HG03378 (cell line): ENCODE results near the gene SCAI.
"Not testable (repeated sequence)": the region's sequence is repeated elsewhere in the genome, so short reads cannot be mapped to it uniquely, and the experiment has no call there.

ENCODE experiments used
- ATAC-seq: cut with Tn5 transposase; IDR thresholded peaks from one replicate; pipeline ENCODE4 v1.9.1; 2021; ENCODE audit warnings: mild to moderate bottlenecking, moderate library complexity; ENCODE audit not compliant: unreplicated experiment

Gene SCAI

DNA sequence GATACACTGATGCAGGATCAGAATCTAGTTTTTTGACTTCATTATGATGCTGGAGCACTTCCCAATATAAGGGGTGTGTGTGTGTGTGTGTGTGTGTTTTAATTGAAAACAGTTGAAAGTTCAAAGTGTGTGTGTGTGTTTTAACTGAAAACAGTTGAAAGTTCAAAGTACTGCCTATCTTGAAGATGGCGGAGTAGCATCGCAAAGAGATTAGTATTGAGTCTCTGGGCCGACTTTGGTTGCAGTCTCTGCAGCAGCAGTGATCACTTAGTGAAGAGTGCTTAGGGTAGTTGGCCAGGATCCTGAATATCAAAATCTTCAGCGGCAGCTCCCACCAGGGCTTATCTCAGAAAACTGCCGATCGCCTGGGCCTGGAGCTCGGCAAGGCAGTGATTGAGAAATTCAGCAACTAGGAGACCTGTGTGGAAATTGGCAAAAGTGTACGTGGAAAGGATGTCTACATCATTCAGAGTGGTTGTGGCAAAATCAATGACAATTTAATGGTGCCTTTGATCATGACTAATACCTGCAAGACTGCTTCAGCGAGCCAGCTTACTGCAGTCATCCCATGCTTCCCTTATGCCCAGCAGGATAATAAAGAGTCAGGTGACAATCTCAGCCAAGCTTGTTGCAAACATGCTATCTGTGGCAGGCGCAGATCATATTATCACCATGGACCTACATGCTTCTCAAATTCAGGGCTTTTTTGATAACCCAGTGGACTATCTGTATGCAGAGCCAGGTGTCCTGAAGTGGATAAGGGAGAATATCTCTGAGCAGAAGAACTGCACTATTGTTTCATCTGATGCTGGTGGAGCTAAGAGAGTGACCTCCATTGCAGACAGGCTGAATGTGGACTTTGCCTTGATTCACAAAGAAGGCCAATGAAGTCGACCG is 7.3 kb upstream of the SCAI start:
- no peak for ATAC-seq

DNA sequence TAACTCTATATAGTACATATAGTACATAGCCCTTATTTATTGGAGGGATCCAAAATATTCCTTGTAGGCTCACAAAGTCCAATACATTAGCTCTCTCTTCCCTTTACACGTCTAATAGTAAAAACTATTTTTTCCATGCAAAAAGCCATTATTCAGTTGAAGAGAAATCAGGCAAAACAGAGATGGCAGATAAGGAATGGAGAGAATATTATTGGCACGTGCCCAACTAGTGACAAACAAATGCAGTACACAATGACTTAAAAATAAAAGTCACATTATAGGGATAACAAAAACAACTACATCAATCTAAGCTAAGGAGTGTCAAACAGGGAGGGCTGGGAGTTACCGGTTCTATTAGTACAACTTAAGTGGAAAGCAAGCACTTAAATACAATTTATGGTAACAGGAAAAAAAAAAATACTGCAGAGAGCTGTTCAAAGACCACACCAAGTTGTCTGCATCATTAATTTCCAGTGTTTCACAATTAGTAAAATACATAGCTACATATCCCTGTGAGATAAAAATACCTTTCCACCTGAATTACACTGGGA is 4.1 kb upstream of the SCAI start:
- ATAC-seq: no peak

DNA sequence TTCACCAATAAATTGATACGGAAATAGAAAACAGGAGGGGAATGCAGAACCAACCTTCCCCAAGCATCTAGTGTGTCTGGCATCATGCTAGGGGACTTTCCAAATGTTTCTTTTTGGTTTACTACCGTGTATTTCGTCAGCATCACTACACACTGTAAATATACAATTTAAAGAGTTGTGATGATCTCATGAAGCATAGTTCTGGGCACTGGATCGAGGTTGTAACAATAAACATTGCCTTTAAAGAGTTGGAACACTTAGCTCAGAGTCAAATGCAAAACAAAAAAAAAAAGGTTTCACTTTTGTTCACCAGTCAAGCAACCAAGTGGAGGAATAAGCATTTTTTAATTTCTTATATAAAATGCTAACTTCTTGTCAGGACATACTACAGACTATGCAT is 2.9 kb upstream of the SCAI start:
- no peak for ATAC-seq

GRCh38 chr9:125145425-125145824 is 2.1 kb upstream of the SCAI start:
- no peak for ATAC-seq

DNA sequence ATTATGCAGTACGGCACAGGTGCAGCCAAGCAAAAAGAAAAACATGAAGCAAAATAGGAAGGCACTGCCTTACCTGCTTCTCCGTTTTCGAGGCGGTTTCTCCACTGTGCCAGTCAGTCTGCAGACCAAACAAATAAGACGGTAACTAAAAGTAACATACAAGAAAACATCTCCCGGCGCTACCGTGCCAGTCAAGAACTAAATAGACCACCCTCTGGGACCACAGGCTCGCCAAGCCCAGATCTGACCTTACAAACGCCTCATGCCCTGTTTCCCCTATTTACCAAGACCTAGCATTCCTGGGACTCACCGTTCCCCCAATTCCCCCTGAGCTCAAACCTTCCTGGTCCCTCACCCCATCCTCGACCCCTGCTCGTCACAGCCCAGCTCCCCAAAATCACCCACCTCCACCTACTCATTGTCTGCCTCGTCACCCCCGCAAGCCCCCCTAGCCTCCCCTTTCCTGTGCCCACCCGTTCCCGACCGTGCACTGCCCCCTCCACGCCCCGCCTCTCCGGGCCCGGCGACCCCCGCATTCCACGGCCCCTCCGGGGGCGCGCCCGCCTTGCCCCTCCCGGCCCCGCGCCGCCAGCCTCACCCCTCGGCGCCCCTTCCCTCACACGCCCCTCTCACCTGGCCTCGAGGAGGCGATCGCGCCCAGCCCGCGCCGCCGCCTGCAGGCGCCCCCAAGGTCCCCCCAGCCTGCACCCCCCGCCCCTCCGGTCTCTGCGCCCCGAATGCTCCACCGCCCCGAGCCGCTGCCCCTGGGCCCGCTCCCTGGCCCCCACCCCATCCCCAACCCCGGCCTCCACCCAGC is 560 bp downstream of the SCAI start:
- no peak for ATAC-seq

DNA sequence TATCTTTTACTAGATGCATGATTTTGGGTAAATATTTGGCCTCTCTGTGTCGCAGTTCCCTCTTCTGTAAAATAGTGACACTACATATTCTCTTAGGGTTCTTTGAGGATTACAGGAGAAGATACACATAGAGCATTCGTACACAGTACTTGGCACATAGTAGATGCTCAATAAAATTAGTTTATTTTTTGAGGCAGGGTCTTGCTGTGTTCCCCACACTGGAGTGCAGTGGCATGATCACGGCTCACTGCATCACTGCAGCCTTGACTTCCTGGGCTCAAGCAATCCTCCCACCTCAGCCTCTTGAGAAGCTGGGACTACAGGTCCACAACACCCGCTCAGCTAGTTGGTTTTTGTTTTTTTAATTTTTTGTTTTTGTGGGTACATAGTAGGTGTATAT is 1.6 kb downstream of the SCAI start:
- no peak for ATAC-seq

- ATAC-seq: no peak
Measured at GRCh38 chr9:125141251-125141650, 2.1 kb downstream of the SCAI start.

DNA sequence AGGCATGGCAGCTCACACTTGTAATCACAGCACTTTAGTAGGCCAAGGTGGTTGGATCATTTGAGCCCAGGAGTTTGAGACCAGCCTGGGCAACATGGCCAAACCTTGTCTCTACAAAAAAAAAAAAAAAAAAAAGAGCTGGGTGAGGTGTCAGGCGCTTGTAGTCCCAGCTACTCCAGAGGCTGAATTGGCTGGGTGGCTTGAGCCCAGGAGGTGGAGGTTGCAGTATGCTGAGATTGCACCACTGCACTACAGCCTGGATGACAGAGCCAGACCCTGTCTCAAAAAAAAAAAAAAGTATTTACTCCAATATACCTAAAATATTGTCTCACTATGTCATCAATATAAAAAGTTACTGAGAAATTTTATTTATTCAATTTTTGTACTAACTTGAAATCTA is 2.8 kb downstream of the SCAI start:
- ATAC-seq: no peak

- no peak for ATAC-seq
Measured at GRCh38 chr9:125137200-125137599, 6.1 kb downstream of the SCAI start.

- ATAC-seq: no peak
Measured at GRCh38 chr9:125134976-125135375, 8.4 kb downstream of the SCAI start.

DNA sequence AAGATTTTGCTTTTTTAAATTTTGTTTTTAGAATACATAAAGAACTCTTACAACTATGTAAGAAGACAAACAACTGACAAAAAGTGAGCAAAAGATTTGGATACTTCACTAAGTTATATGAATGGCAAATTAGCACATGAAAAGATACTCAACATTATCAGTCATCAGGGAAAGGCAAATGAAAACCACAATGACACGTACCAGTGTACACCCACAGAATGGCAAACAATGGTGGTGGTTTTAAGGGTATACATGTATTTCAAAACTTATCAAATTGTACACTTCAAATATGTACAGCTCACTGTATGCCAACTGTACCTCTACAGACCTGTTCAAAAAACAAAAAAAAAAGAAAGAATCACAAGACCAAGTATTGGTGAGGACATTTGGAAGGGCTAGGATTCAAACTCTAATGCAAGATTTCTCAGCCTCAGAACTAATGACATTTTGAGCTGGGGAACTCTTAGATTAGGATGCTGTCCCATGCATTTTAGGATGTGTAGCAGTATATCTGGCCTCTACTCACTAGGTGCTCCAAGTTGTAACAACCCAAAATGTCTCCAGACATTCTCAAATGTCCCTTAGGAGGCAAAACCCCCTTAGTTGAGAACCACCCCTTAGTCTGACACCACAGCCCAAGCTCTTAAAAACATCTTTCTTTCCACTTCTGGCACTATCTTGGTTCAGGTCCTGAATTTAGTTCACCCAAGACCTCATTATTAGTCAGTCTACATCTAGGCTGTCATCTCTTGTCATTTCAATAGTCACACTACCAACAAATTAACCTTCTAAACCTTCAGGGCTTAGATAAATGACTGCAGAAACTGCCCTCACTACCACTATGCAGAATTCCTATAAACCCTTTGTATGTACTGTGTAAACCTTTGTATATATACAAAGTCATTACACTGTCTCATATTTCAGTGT is 9.7 kb downstream of the SCAI start:
- ATAC-seq: no peak

DNA sequence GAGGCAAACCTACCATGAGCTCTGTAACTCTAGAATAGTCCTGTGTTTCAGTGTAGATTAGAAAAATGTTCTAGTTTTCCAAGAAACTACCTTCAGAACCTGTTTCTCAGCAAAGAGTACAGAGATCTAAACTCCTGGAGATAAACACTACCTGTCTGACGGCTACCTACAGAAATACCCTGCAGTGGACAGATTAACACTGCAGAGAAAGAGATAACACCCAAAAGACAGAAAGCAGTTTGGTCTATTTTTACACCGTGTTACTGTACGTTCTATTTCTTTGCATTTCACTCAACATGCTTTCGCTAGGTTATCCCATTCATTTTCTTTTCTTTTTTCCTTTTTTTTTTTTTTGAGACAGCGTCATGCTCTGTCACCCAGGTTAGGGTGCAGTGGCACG is 11.6 kb downstream of the SCAI start:
- ATAC-seq: no peak

DNA sequence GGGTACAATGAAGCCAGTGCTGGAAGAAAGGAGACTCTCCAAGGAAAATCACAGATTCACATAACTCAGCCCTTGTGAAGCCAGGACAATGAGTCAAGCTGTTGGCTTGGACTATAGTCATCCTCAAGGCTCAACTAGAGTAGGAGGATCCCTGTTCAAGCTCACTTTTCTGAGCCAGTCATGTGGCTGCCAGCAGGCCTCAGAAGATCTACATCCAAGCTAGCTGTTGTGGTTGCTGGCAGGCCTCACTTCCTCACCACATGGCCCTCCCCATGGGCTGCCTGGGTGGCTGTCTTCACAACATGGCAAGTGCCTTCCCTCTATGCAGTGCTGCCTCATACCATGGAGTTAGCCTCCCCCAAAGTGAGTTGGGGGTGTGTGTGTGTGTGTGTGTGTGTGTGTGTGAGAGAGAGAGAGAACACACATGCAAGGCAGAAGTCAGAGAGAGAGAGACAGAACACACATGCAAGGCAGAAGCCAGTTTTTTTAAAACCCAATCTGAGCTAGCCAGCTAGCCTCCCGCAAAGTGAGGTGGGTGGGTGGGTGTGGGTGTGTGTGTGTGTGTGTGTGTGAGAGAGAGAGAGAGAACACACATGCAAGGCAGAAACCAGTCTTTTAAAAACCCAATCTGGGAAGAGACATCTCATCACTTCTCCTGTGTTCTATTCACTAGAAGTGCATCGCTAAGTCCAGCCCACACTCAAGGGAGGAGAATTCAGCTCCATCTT is 17.1 kb downstream of the SCAI start:
- ATAC-seq: peak; percentile 96

DNA sequence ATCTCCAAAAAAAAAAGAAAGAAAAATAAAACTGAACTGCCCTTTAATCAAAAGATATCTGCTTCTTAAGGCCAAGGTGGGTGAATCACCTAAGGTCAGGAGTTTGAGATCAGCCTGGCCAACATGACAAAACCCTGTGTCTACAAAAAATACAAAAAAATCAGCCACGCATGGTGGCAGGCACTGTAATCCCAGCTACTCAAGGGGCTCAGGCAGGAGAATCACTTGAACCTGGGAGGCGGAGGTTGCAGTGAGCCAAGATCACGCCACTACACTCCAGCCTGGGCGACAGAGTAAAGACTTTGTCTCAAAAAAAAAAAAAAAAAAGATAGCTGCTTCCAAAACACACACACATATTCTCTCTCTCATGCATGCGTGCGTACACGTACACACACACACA is 17.8 kb downstream of the SCAI start:
- ATAC-seq: no peak

DNA sequence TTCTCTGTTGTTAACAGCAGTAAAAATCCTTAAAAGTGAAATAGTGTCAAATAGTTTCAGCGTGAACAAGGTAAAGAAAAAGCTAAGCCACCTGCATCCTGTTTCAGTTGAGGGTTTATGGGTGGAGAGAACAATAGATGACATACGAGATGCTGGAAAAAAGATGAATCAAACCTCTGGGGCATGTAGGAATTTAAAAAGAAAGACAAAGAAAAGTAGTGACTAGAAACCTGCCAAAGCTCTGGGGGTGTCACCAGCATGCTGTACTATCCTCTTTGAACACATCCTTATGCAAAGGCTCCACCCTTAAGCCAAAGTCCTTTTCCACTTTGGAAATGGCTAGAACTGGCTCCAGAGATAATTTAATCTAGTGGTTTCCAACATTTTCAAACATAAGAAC is 22.2 kb downstream of the SCAI start:
- no peak for ATAC-seq

DNA sequence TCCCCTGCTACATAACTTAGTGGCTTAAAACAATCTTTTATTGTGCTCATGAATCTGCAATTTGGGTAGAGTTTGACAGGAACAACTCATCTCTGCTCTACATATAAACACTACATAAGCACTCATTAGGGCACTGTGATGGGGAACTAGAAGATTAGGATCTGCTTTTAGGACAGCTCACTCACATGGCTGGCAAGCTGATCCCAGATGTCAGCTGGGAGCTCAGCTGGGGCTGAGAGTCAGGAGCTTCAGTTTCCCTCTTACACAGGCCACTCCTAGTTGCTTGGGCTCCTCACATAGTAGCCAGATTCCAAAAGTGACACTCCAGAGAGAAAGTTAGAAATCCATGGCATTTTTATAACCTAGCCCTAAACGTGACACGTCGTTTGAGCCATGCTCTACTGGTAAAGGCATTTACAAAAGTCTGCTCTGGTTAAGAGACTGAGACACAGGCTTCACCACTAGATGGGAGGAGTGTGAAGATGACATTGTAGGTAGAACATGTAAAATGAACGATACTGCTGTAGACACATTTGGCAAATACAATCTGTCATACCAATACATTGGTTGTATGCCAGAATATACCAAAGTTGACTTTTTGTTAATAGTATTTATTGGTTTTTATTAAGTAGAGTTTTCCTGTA is 23.6 kb downstream of the SCAI start:
- no peak for ATAC-seq

- ATAC-seq: not testable (repeated sequence)
Measured at GRCh38 chr9:125118696-125119095, 24.6 kb downstream of the SCAI start.

GRCh38 chr9:125114503-125114902 is 28.8 kb downstream of the SCAI start:
- not testable (repeated sequence) for ATAC-seq

GRCh38 chr9:125110464-125110863 is 32.9 kb downstream of the SCAI start:
- ATAC-seq: no peak

DNA sequence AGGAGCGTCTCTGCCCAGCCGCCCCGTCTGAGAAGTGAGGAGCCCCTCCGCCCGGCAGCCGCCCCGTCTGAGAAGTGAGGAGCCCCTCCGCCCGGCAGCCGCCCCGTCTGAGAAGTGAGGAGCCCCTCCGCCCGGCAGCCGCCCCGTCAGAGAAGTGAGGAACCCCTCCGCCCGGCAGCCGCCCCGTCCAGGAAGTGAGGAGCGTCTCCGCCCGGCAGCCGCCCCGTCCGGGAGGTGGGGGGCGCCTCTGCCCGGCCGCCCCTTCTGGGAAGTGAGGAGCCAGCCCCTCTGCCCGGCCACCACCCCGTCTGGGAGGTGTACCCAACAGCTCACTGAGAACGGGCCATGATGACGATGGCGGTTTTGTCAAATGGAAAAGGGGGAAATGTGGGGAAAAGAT is 34.8 kb downstream of the SCAI start:
- not testable (repeated sequence) for ATAC-seq
